Activated CD8-positive, alpha-beta T cell treated with anti-CD3 and anti-CD28 coated beads for 36 hours (primary cell): ENCODE results near the gene RASGRF1. TPM values are rescaled to one million over a fixed set of nuclear protein-coding genes. Genes with fewer than 3 reads are reported as not detected.

Experiments used
- ATAC-seq: fragments of 200-7000 bp; cut with Tn5 transposase; one replicate; pipeline ENCODE4 v1.10.0; 2021; ENCODE audit warnings: mild to moderate bottlenecking, moderate library complexity
- CTCF ChIA-PET: fragments of 350-600 bp; sonication (Branson Sonifier 250); formaldehyde crosslinking; loops from one replicate; lab custom pipeline; 2021; ENCODE audit warnings: antibody characterized with exemption; lab: Charles Lee
- POLR2A ChIA-PET: fragments of 350-600 bp; sonication (Branson Sonifier 250); formaldehyde crosslinking; loops from one replicate; lab custom pipeline; 2021; ENCODE audit warnings: antibody characterized with exemption; lab: Charles Lee
- DNase-seq: peaks from one replicate; pipeline ENCODE4 v3.0.0-alpha.2; 2020
- H3K27ac Mint-ChIP-seq: one replicate; pipeline ENCODE4 v1.8.0; 2021; ENCODE audit warnings: mild to moderate bottlenecking, mixed read lengths
- H3K27me3 Mint-ChIP-seq: one replicate; pipeline ENCODE4 v1.8.0; 2021; ENCODE audit warnings: mixed read lengths
- H3K36me3 Mint-ChIP-seq: one replicate; pipeline ENCODE4 v1.8.0; 2021; ENCODE audit warnings: low read depth, mixed read lengths
- H3K4me1 Mint-ChIP-seq: one replicate; pipeline ENCODE4 v1.8.0; 2021; ENCODE audit warnings: low read depth, mixed read lengths
- H3K4me3 Mint-ChIP-seq: one replicate; pipeline ENCODE4 v1.8.0; 2021; ENCODE audit warnings: mild to moderate bottlenecking, moderate library complexity, mixed read lengths
- H3K9me3 Mint-ChIP-seq: one replicate; pipeline ENCODE4 v1.8.0; 2021; ENCODE audit warnings: mixed read lengths
- intact Hi-C: fragments of 100-400 bp; cut with micrococcal nuclease; formaldehyde crosslinking; loops from one replicate; pipeline ENCODE4 v1.10.0; 2022
- total RNA-seq, 2 experiments: library from RNA; stranded (reverse); gene quantifications; one replicate each; pipeline ENCODE4 v1.2.3, GENCODE V29; 2021
- TF ChIP-seq, protein P1 (sequence below): fragments of 200-600 bp; IDR thresholded peaks from one replicate; pipeline ENCODE4 v1.8.0; 2022; ENCODE audit warnings: antibody characterized with exemption, mild to moderate bottlenecking

RASGRF1 gene
- total RNA-seq, 2 experiments from 2014 or later = not detected

DNA sequence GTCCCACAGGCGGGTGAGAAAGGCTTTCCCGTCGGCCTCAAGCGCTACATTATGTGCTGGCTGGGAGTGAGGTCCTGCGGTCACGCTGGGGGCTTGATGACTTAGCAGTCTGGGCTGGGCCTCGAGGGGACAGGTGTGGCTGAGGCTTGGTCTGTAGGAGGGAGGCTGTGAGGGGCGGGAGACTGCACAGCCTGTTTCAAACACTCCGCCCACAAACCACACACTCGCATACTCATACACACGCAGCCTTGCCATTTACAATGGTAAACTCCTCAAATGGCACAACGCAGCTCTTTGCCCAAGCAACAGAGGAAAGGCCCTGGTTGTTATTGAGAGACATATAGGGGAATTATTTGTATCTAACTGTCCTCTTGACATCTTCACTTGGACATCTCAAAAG lies 32.4 kb upstream of the RASGRF1 start:
- H3K4me3 Mint-ChIP-seq = no peak overlapping the region
- TF ChIP-seq, protein P1, sequence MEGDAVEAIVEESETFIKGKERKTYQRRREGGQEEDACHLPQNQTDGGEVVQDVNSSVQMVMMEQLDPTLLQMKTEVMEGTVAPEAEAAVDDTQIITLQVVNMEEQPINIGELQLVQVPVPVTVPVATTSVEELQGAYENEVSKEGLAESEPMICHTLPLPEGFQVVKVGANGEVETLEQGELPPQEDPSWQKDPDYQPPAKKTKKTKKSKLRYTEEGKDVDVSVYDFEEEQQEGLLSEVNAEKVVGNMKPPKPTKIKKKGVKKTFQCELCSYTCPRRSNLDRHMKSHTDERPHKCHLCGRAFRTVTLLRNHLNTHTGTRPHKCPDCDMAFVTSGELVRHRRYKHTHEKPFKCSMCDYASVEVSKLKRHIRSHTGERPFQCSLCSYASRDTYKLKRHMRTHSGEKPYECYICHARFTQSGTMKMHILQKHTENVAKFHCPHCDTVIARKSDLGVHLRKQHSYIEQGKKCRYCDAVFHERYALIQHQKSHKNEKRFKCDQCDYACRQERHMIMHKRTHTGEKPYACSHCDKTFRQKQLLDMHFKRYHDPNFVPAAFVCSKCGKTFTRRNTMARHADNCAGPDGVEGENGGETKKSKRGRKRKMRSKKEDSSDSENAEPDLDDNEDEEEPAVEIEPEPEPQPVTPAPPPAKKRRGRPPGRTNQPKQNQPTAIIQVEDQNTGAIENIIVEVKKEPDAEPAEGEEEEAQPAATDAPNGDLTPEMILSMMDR = no peak
- ChIA-PET CTCF (no interaction called here), POLR2A (no interaction called here)
- no peak for ATAC-seq
- no peak overlapping the region for H3K27ac Mint-ChIP-seq
- no peaks in the 10 kb centered on the region for H3K36me3 Mint-ChIP-seq
- DNase-seq = no peak
- peaks cover 11% of the 10 kb centered on the region for H3K27me3 Mint-ChIP-seq
- no peaks in the 10 kb centered on the region for H3K9me3 Mint-ChIP-seq
- intact Hi-C loops = no loop called here
- H3K4me1 Mint-ChIP-seq = no peaks in the 10 kb centered on the region

DNA sequence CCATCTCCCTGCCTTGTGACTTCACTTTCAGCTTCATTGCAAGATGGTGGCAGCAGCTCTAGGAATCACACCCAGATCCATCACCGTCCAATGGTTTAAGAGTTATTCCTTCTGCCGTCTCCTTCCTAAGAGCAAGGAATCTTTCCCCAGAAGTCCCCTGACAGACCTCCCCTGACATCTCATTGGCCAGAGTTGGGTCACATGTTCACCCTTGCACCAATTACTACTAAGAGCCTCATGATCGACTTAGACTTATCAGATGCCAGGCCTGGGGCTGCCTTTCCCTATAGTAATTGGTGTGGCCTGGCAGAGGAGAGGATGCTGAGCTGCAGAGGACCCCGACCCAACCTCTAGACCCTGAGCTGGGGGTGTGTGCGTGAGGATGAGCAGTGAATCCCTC lies 31.8 kb upstream of the RASGRF1 start:
- intact Hi-C loops = no loop called here
- Mint-ChIP-seq H3K4me1 (no peaks in the 10 kb centered on the region), H3K27ac (no peak overlapping the region), H3K9me3 (no peaks in the 10 kb centered on the region), H3K36me3 (no peaks in the 10 kb centered on the region), H3K4me3 (no peak overlapping the region), H3K27me3 (peaks cover 6% of the 10 kb centered on the region)
- ATAC-seq (no peak), DNase-seq (no peak)
- CTCF ChIA-PET = no interaction called here
- POLR2A ChIA-PET = no interaction called here
- TF ChIP-seq, protein P1 = no peak

DNA sequence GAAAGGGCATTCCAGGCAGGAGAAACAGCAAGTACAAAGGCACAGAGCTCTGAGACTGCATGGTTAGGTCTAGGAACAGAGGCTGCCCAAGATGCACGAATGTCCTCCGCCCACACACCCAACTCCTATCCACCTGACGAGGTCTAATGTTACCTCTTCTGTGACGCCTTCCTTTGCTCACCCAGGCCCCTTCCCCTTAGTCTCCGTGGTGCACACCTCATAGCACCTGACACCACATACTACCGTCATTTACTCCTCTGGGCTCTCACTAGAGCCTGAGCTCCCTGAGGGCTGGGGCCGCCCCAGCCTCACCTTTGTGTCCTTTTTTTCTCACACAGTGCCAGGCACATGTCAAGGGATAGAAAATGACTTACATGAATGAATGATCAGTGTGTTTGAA lies 31.0 kb upstream of the RASGRF1 start:
- Mint-ChIP-seq H3K36me3 (no peaks in the 10 kb centered on the region), H3K27ac (no peak overlapping the region), H3K4me1 (no peaks in the 10 kb centered on the region), H3K9me3 (no peaks in the 10 kb centered on the region), H3K4me3 (no peak overlapping the region), H3K27me3 (peaks cover 6% of the 10 kb centered on the region)
- ATAC-seq = no peak
- ChIA-PET POLR2A (no interaction called here), CTCF (no interaction called here)
- DNase-seq = no peak
- intact Hi-C loops = no loop called here
- TF ChIP-seq, protein P1 = no peak

DNA sequence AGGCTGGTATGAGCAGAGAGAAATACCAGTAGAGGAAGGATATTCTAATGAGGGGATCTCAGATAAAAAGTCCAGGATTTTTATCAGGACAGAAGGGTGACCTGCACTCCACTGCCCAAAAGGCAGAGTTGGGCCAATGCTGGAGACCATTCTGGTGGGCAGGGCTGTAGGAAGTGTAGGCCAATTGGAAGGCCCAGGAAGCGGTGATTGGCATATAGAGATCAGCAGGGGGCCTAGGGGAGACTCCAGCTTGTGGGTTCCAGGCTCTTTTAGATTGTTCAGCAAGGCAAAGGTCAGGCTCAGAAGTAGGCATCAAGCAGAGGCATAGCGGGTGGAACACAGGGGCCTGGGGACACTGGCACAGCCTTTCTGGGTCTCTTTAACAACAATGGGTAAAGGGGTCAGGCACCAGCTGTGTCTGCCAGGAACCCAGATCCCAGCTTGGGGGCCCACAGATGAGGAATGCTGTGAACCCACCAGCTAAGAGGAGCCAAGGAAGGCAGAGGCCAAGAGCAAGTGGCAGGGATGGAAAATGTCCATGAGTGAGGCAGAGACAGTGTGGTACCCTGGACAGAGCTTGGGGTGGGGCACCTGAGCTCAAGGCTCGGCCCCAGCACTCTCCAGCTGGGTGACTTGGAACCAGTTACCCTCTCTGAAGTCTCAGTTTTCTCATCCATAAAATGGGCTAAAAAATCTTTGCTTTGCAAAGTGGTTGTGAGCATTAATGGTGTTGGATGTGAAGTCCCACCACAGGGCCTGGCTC lies 27.0 kb upstream of the RASGRF1 start:
- no peaks in the 10 kb centered on the region for H3K9me3 Mint-ChIP-seq
- CTCF ChIA-PET = interaction anchor here (1.0 to 1.6 kb wide), 2 partner anchors 64 to 67 kb away, joined by 3 to 5 read pairs; no protein-coding TSS in a partner anchor
- no peak for ATAC-seq
- no peak overlapping the region for H3K27ac Mint-ChIP-seq
- DNase-seq = no peak
- POLR2A ChIA-PET = interaction anchor here (1.0 kb wide), 1 partner anchor 14 kb away, joined by 3 read pairs; no protein-coding TSS in a partner anchor
- peaks cover 4% of the 10 kb centered on the region for H3K27me3 Mint-ChIP-seq
- intact Hi-C loops = no loop called here
- no peak overlapping the region for H3K4me3 Mint-ChIP-seq
- H3K36me3 Mint-ChIP-seq = no peaks in the 10 kb centered on the region
- no peaks in the 10 kb centered on the region for H3K4me1 Mint-ChIP-seq
- TF ChIP-seq, protein P1 = no peak

DNA sequence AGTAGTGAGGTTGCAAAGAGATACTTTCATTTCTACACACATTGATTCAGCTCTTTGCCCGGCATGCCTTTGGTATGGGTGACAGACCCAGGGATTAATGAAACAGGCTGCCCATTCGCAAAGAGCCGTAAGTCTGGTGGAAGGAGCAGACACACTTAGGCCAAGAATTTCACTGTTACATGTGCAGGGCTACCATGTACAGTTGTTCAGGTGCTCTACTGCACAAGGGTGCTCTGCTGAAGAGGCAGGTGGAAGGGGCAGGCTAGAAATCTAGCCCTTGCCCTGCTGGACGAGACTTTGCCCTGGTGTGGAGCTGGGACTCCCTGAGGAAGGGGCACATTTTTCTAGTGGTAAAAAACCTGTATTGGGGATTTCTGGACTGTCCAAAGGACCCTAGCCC lies 26.2 kb upstream of the RASGRF1 start:
- POLR2A ChIA-PET = no interaction called here
- Mint-ChIP-seq H3K4me3 (no peak overlapping the region), H3K9me3 (no peaks in the 10 kb centered on the region), H3K27ac (no peak overlapping the region), H3K36me3 (no peaks in the 10 kb centered on the region), H3K27me3 (peaks cover 7% of the 10 kb centered on the region), H3K4me1 (no peaks in the 10 kb centered on the region)
- TF ChIP-seq, protein P1 = no peak
- DNase-seq (no peak), ATAC-seq (no peak)
- intact Hi-C loops = no loop called here
- CTCF ChIA-PET = interaction anchor here (0.5 to 0.6 kb wide), 2 partner anchors 25 to 265 kb away, joined by 3 read pairs; no protein-coding TSS in a partner anchor
